ENCODE data around the gene SKAP2. TPM values are rescaled to one million over a fixed set of nuclear protein-coding genes. Genes with fewer than 3 reads are reported as not detected.

The SKAP2 gene
- total RNA-seq, 1 donor from 2014 or later = 25.5 TPM

- TF ChIP-seq CTCF (conservative IDR thresholded peaks at IDR 0.05) = no peak
- Mint-ChIP-seq H3K27ac (no peak overlapping the region), H3K4me3 (no peak overlapping the region), H3K9me3 (no peaks in the 10 kb centered on the region), H3K36me3 (peaks cover 3% of the 10 kb centered on the region), H3K27me3 (no peaks in the 10 kb centered on the region), H3K4me1 (ENCODE audit: unreplicated experiment) (peaks cover 59% of the 10 kb centered on the region)
- no peak for DNase-seq (ENCODE audit: extremely low spot score, unreplicated experiment)
Measured at GRCh38 chr7:26685606-26686005, 178.8 kb downstream of the SKAP2 start.

GRCh38 chr7:26684447-26684846, 179.9 kb downstream of the SKAP2 start:
- Mint-ChIP-seq H3K27ac (no peak overlapping the region), H3K4me3 (no peak overlapping the region)

GRCh38 chr7:26683277-26683676, 181.1 kb downstream of the SKAP2 start:
- H3K4me3 Mint-ChIP-seq = no peak overlapping the region
- H3K27me3 Mint-ChIP-seq = no peaks in the 10 kb centered on the region

More at GRCh38 chr7:26684447-26684846, 179.9 kb downstream of the SKAP2 start:
- no peaks in the 10 kb centered on the region for H3K9me3 Mint-ChIP-seq
- H3K4me1 Mint-ChIP-seq (ENCODE audit: unreplicated experiment) = peaks cover 55% of the 10 kb centered on the region
- DNase-seq (ENCODE audit: extremely low spot score, unreplicated experiment) = no peak
- peaks cover 3% of the 10 kb centered on the region for H3K36me3 Mint-ChIP-seq
- TF ChIP-seq CTCF (conservative IDR thresholded peaks at IDR 0.05) = no peak
- no peaks in the 10 kb centered on the region for H3K27me3 Mint-ChIP-seq

GRCh38 chr7:26681819-26682418, 182.5 kb downstream of the SKAP2 start:
- TF ChIP-seq CTCF (conservative IDR thresholded peaks at IDR 0.05) = peak; percentile 89
- Mint-ChIP-seq H3K36me3 (peaks cover 12% of the 10 kb centered on the region), H3K27ac (no peak overlapping the region), H3K27me3 (no peaks in the 10 kb centered on the region), H3K4me1 (ENCODE audit: unreplicated experiment) (peaks cover 36% of the 10 kb centered on the region), H3K4me3 (no peak overlapping the region), H3K9me3 (no peaks in the 10 kb centered on the region)
- DNase-seq (ENCODE audit: extremely low spot score, unreplicated experiment) = no peak

More at GRCh38 chr7:26683277-26683676, 181.1 kb downstream of the SKAP2 start:
- Mint-ChIP-seq H3K27ac (no peak overlapping the region), H3K9me3 (no peaks in the 10 kb centered on the region), H3K36me3 (peaks cover 9% of the 10 kb centered on the region), H3K4me1 (ENCODE audit: unreplicated experiment) (peaks cover 46% of the 10 kb centered on the region)
- no peak for DNase-seq (ENCODE audit: extremely low spot score, unreplicated experiment)
- TF ChIP-seq CTCF (conservative IDR thresholded peaks at IDR 0.05) = no peak

- no peak for DNase-seq (ENCODE audit: extremely low spot score, unreplicated experiment)
- no peaks in the 10 kb centered on the region for H3K27me3 Mint-ChIP-seq
- TF ChIP-seq CTCF (conservative IDR thresholded peaks at IDR 0.05) = no peak
- no peak overlapping the region for H3K4me3 Mint-ChIP-seq
- peaks cover 17% of the 10 kb centered on the region for H3K36me3 Mint-ChIP-seq
- peaks cover 25% of the 10 kb centered on the region for H3K4me1 Mint-ChIP-seq (ENCODE audit: unreplicated experiment)
- H3K9me3 Mint-ChIP-seq = no peaks in the 10 kb centered on the region
- H3K27ac Mint-ChIP-seq = no peak overlapping the region
Measured at GRCh38 chr7:26680587-26680986, 183.8 kb downstream of the SKAP2 start.

All from type B pancreatic cell (in vitro differentiated cells).